PC-3 (cell line): ENCODE results near the gene RBAK. TPM values are rescaled to one million over a fixed set of nuclear protein-coding genes. Genes with fewer than 3 reads are reported as not detected.

Experiments
- ATAC-seq: fragments of 200-7000 bp; cut with Tn5 transposase; 2 replicates; pipeline ENCODE4 v1.9.1; 2020; ENCODE audit warnings: mild to moderate bottlenecking, moderate library complexity
- BruUV-seq: library from RNA; stranded (reverse); fragments of 400-500 nt; replicated peaks from 2 replicates; lab custom pipeline; 2021; lab: Mats Ljungman, UMichigan
- CTCF ChIA-PET: fragments of 300-600 bp; sonication (Branson Sonifier 250); formaldehyde crosslinking; loops from one replicate; lab custom pipeline; 2022; ENCODE audit warnings: antibody characterized with exemption; lab: Charles Lee
- POLR2A ChIA-PET: fragments of 300-600 bp; sonication (Branson Sonifier 250); formaldehyde crosslinking; loops from one replicate; lab custom pipeline; 2022; ENCODE audit warnings: antibody characterized with exemption; ENCODE audit not compliant: unreplicated experiment; lab: Charles Lee
- DNase-seq: peaks from one replicate; pipeline ENCODE4 v3.0.0-alpha.2; 2015
- H2AFZ ChIP-seq: fragments of 300-600 bp; sonication (generic); 2 replicates; pipeline ENCODE4 v1.6.0; 2016; ENCODE audit warnings: antibody characterized with exemption, low read length
- H3F3A ChIP-seq: fragments of 300-600 bp; sonication (generic); one replicate; pipeline ENCODE4 v1.6.0; 2017; ENCODE audit warnings: antibody characterized with exemption, low read length, control low read depth, mild to moderate bottlenecking; ENCODE audit not compliant: unreplicated experiment
- H3K27ac ChIP-seq: fragments of 300-600 bp; sonication (generic); 2 replicates; pipeline ENCODE4 v1.5.1; 2016; ENCODE audit warnings: mild to moderate bottlenecking, low read length
- H3K27me3 ChIP-seq: fragments of 300-600 bp; sonication (generic); 2 replicates; pipeline ENCODE4 v1.6.1; 2016; ENCODE audit warnings: low read length, mixed read lengths
- H3K36me3 ChIP-seq: fragments of 300-600 bp; sonication (generic); 2 replicates; pipeline ENCODE4 v1.6.1; 2016; ENCODE audit warnings: low read depth, mixed run types, low read length, mixed read lengths
- H3K4me1 ChIP-seq: fragments of 300-600 bp; sonication (generic); 2 replicates; pipeline ENCODE4 v1.5.1; 2016; ENCODE audit warnings: low read length; ENCODE audit not compliant: insufficient read depth
- H3K4me2 ChIP-seq: fragments of 300-600 bp; sonication (generic); 2 replicates; pipeline ENCODE4 v1.6.0; 2016; ENCODE audit warnings: low read length
- H3K4me3 ChIP-seq: fragments of 300-600 bp; sonication (generic); 2 replicates; pipeline ENCODE4 v1.5.1; 2016; ENCODE audit warnings: mild to moderate bottlenecking, low read length, mixed read lengths
- H3K79me2 ChIP-seq: fragments of 300-600 bp; sonication (generic); 2 replicates; pipeline ENCODE4 v1.6.1; 2017; ENCODE audit warnings: low read length, mixed read lengths
- H3K9ac ChIP-seq: fragments of 300-600 bp; sonication (generic); 2 replicates; pipeline ENCODE4 v1.6.0; 2016; ENCODE audit warnings: mild to moderate bottlenecking, low read length
- H3K9me2 ChIP-seq: fragments of 300-600 bp; sonication (generic); replicated peaks from 2 replicates; pipeline ENCODE4 v1.6.1; 2016; ENCODE audit warnings: mixed run types, low read length, mixed read lengths
- H3K9me3 ChIP-seq: fragments of 300-600 bp; sonication (generic); 2 replicates; pipeline ENCODE4 v1.6.1; 2016; ENCODE audit warnings: low read length, mixed read lengths
- H4K20me1 ChIP-seq: fragments of 300-600 bp; sonication (generic); 2 replicates; pipeline ENCODE4 v1.6.1; 2016; ENCODE audit warnings: low read length, mixed read lengths
- CTCF ChIP-seq: fragments of 300-600 bp; sonication (generic); conservative IDR thresholded peaks from 2 replicates; pipeline ENCODE4 v1.5.1; 2017; ENCODE audit warnings: antibody characterized with exemption, low read depth, mild to moderate bottlenecking, low read length
- EZH2 ChIP-seq: fragments of 300-600 bp; sonication (generic); IDR thresholded peaks from one replicate; pipeline ENCODE4 v1.6.1; 2017; ENCODE audit warnings: antibody characterized with exemption, mild to moderate bottlenecking, low read length; ENCODE audit not compliant: unreplicated experiment
- EZH2phosphoT487 ChIP-seq: fragments of 300-600 bp; sonication (generic); IDR thresholded peaks from 2 replicates; pipeline ENCODE4 v1.6.1; 2018; ENCODE audit warnings: mild to moderate bottlenecking, antibody characterized with exemption, low read length, borderline replicate concordance
- intact Hi-C: fragments of 100-400 bp; cut with micrococcal nuclease; formaldehyde crosslinking; loops from 2 replicates; pipeline ENCODE4 v1.9.0; 2023
- total RNA-seq: library from RNA; depleted of rRNA; stranded (reverse); fragments of >200 nt; gene quantifications from 2 replicates; pipeline ENCODE4 v1.2.3, GENCODE V29; 2014

The RBAK gene
- total RNA-seq, 1 experiment from 2014 or later = 7.0 TPM

GRCh38 chr7:5001003-5001402 lies 44.7 kb upstream of the RBAK start:
- CTCF ChIA-PET = no interaction called here
- Histone ChIP-seq H3K27ac (no peak overlapping the region), H3K36me3 (no peaks in the 10 kb centered on the region), H3K9me2 (no peaks in the 10 kb centered on the region), H3K4me3 (no peak overlapping the region), H3K9ac (no peak overlapping the region), H2AFZ (no peak overlapping the region), H3K9me3 (no peaks in the 10 kb centered on the region), H3K4me1 (no peaks in the 10 kb centered on the region), H3F3A (no peaks in the 10 kb centered on the region), H3K79me2 (no peaks in the 10 kb centered on the region), H3K4me2 (no peak overlapping the region), H3K27me3 (no peaks in the 10 kb centered on the region), H4K20me1 (no peaks in the 10 kb centered on the region)
- BruUV-seq = no TSS peak
- DNase-seq (no peak), ATAC-seq (no peak)
- intact Hi-C loops = no loop called here
- TF ChIP-seq EZH2 (no peak), EZH2phosphoT487 (no peak), CTCF (no peak)
- POLR2A ChIA-PET = no interaction called here

GRCh38 chr7:5001911-5002310 lies 43.7 kb upstream of the RBAK start:
- H3K4me1 ChIP-seq = no peaks in the 10 kb centered on the region
- H3K4me3 ChIP-seq = no peak overlapping the region
- H3K9ac ChIP-seq = no peak overlapping the region
- no peaks in the 10 kb centered on the region for H3K79me2 ChIP-seq
- H3K36me3 ChIP-seq = no peaks in the 10 kb centered on the region
- no peaks in the 10 kb centered on the region for H3K9me2 ChIP-seq
- no peak for TF ChIP-seq EZH2phosphoT487
- TF ChIP-seq CTCF = no peak
- TF ChIP-seq EZH2 = no peak
- no peaks in the 10 kb centered on the region for H4K20me1 ChIP-seq
- DNase-seq = no peak
- ATAC-seq = no peak
- no peaks in the 10 kb centered on the region for H3K27me3 ChIP-seq
- no peak overlapping the region for H3K27ac ChIP-seq
- BruUV-seq = no TSS peak
- ChIA-PET POLR2A (no interaction called here), CTCF (no interaction called here)
- H3K9me3 ChIP-seq = no peaks in the 10 kb centered on the region
- H3F3A ChIP-seq = no peaks in the 10 kb centered on the region
- intact Hi-C loops = no loop called here
- H3K4me2 ChIP-seq = no peak overlapping the region
- no peak overlapping the region for H2AFZ ChIP-seq

GRCh38 chr7:5005066-5005465 lies 40.6 kb upstream of the RBAK start:
- H3K4me2 ChIP-seq = no peak overlapping the region

More at GRCh38 chr7:5005066-5005465, 40.6 kb upstream of the RBAK start:
- Histone ChIP-seq H3K27ac (no peak overlapping the region), H3K4me3 (no peak overlapping the region), H3K9ac (no peak overlapping the region), H3K4me1 (no peaks in the 10 kb centered on the region), H3K79me2 (no peaks in the 10 kb centered on the region), H3F3A (no peaks in the 10 kb centered on the region), H3K36me3 (peaks cover 2% of the 10 kb centered on the region; the same call in 1 of the 2 replicates), H2AFZ (no peak overlapping the region), H3K27me3 (no peaks in the 10 kb centered on the region), H3K9me2 (no peaks in the 10 kb centered on the region), H4K20me1 (no peaks in the 10 kb centered on the region), H3K9me3 (no peaks in the 10 kb centered on the region)
- TF ChIP-seq CTCF (no peak), EZH2 (no peak), EZH2phosphoT487 (no peak)
- ATAC-seq (no peak), DNase-seq (no peak)
- BruUV-seq = no TSS peak
- POLR2A ChIA-PET = no interaction called here
- intact Hi-C loops = no loop called here
- CTCF ChIA-PET = no interaction called here
